IPS DF 19.7 (cell line): Measurements from ENCODE around the gene STIP1.

ENCODE experiments used
- DNase-seq: peaks from one replicate; pipeline ENCODE4 v3.0.0-alpha.2; 2013; ENCODE audit warnings: low read depth, low spot score

Gene STIP1

DNA sequence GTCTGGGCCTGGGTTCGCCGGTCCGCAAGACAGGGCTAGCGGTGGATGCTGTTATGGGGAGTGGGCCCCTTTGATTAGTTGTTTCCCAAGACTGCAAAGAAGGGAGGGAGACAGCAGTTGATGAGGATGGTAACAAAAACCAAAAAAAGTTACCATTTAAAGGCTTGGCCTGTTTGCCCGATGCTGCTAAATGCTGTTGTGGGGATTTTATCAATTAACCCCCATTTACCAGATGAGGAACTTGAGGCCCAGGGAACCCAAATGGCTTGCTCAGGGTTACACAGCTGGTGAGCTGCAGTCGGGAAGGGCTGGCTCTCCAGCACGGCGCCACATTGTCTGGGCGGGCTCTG, 36.7 kb downstream of the STIP1 start:
- no peak for DNase-seq

DNA sequence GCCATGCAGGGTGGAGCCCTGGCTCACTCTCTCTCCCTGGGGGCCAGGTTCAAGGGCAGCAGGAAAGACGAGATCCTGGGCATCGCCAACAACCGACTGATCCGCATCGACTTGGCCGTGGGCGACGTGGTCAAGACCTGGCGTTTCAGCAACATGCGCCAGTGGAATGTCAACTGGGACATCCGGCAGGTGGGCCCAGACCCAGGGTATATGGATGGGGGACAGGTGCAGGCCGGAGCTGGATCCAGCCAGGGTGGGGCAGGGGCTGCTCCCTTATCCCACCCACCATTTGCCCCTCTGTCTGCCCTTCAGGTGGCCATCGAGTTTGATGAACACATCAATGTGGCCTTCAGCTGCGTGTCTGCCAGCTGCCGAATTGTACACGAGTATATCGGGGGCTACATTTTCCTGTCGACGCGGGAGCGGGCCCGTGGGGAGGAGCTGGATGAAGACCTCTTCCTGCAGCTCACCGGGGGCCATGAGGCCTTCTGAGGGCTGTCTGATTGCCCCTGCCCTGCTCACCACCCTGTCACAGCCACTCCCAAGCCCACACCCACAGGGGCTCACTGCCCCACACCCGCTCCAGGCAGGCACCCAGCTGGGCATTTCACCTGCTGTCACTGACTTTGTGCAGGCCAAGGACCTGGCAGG, 37.2 kb downstream of the STIP1 start:
- no peak for DNase-seq

DNA sequence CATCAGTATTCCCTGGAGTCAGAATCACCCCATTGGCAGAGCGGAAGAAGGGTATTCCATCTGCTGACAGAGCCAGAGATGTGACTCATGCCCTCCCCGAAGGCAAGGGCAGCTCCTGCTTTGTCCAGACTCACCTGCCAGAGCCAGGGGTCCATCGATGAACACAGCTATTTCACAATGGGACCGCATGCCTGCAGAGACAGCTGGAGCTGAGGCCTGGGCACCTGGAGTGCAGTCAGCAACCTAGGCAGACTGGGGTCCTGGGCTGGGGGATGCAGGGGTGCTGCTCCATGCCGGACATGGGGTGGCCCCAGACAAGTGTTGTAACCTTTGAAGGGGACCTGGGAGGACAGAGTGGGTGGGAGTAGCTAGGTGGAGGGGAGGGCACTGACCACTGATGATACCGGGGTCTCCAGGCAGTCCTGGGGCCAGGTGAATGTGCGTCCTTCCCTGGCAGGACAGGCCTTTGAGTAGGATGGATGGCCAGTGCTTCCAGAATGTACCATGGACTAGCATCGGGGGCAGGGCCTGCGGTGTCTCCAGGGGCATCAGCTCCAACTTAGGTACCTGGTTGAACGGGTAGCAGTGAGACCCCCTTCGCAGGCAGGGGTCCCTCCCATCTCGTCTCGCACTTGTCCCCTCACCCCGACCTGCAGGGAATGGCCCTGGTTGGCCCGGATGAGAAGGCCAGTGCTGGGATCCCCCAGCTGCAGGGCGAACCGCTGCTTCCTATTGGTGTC, 38.4 kb downstream of the STIP1 start:
- DNase-seq, result no peak

DNA sequence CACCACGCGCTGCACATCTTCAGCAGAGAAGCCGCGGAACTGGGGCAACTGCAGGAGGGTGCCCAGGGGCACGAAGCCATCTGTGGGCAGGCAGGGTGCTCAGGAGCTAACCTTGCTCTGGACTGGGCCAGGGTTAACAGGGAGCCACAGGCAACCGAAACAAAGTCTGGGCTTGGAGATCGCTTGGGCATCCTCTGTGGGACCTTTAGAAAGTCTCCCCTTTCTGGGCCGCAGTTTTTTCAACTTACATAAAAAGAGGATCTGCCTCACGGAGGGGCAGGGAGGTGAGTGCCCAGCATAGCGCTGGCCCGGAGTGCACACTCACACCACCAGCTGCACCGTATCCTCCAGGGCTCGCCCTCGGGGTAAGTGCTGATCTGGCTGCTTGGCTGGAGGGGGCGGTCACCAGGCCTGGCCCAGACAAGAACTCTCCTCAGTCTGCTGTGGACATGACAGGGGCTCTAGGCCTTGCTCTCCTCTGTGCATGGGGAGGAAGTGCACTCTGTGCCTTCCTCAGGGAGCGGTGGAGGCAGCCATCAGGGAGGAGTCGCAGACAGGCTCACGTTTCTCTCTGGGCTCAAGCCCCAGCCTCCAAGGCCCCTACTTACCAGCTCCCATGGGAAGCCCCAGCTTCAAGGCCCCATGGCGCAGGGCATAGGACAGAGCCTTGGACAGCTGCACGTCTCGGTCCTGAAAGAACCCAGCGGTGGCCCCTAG, 39.1 kb downstream of the STIP1 start:
- no peak for DNase-seq

DNA sequence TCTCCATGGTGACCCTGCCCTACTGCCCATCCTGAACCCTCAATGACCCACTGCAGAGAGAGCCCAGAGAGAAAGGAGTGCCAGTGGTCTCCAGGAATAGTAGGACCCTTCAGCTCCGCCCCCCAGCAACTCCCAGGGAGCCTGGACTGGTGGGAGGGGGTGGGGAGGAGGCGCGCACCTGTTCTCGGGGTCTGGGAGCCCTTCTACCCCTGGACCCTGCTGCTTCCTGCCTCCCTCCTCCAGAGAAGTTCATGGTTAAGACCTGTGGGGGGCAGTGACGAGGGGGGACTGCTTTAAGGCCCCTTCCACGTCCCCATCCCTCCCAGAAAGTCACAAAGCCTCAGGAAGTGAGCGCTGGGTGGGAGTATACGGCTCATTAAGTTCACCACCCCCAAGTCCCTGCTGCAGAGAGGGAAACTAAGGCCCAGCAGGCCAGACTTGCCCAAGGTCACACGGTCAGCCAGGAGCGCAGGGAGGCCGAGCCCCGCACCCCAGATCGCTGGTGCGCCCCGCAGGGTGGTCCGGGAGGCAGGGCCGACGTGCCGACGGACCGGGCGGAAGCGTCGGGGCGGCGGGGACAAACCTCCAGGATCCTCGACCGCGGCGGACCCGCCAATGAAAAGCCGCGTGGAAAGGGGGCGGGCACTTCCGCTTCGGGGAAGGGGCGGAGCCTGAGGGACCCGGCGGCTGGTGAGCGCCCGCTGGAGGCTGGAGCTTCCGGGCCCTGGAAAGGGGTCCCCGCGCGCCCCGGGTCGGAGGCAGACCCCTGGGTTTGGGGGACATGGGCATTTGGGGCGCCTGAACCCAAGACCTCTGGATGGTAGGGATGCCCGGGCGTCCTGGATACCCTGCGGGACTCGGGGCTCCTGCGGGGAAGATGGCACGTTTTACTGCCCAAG, 39.9 kb downstream of the STIP1 start, which contains the start of the genes NUDT22 and TRPT1:
Gene NUDT22 (plus strand): TSS at position 667 of the 899 bp plus-strand sequence. CDS start 379 bp downstream, outside the sequence.
Gene TRPT1 (minus strand): TSS at position 579 of the 899 bp plus-strand sequence. CDS start 326 bp downstream, at position 253.
- DNase-seq, result no peak

DNA sequence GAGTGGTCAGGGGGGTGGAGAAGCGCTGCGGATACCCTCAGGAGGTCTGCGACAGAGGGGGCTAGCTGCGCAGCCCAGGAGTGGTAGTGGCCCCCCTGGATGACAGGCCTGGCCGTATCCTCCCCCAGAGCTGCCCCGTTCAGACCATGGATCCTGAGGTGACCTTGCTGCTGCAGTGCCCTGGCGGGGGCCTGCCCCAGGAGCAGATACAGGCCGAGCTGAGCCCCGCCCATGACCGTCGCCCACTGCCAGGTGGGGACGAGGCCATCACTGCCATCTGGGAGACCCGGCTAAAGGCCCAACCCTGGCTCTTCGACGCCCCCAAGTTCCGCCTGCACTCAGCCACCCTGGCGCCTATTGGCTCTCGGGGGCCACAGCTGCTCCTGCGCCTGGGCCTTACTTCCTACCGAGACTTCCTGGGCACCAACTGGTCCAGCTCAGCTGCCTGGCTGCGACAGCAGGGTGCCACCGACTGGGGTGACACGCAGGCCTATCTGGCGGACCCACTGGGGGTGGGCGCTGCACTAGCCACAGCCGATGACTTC, 40.6 kb downstream of the STIP1 start:
- DNase-seq, result no peak

DNA sequence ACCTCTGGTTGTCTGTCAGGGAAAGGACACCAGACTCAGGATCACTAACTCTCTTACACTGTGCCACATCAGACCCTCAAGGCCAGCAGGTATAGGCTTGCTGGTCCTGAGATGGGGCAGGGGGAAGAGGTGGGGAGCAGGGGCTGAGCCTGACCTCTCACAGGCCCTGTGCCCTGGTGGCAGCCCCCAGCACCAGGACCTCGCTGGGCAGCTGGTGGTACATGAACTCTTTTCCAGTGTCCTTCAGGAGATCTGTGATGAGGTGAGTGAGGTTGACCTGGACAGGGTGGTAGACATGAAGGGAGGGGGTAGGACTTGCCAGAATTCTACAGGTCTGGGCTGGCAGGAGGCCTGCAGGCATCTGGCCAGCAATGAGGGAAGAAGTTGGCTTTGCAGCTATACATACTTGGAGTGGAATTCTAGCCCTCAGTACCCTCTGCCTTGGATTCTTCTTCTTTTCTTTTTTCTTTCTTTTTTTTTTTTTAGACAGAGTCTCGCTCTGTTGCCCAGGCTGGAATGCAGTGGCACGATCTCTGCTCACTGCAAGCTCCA, 41.5 kb downstream of the STIP1 start:
- no peak for DNase-seq

DNA sequence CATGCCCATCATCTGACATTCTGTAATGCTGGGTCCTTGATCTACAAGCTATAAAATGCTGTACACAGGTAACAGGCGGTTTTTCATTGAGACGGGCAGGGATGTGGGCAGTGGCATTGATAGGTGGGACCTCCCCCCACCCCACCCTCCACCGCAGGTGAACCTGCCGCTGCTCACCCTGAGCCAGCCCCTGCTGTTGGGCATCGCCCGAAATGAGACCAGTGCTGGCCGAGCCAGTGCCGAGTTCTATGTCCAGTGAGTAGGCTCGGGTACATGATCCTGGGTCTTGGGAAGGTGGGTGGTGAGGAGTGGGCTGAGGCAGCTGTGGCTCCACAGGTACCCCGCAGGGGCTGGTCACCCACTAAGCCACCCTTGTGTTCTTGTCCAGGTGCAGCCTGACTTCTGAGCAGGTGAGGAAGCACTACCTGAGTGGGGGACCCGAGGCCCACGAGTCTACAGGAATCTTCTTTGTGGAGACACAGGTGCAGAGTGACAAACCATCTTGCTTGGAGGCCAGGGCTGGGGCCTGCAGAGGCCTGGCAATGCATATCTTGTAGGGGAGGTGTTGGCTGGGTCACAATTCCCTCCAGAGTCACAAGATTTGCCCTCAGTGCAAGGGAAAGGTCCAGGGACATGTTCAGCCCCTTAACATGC, 43.2 kb downstream of the STIP1 start:
- DNase-seq, result no peak

DNA sequence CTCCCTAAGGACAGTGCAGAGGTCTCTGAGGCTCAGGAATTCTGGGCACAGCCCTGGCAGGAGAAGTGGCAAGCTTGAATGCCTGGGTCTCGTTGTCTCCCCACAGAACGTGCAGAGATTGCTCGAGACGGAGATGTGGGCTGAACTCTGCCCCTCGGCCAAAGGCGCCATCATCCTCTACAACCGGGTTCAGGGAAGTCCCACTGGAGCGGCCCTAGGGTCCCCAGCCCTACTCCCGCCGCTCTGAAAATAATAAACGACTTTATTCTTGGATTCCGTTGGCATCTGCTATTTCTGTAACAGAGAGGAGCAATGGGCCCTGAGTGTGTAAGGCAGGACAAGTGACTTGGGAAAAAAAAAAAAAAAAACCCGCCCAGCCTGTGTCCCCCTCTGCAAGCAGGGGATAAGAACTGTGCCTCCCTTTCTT, 43.8 kb downstream of the STIP1 start:
- DNase-seq, result no peak

DNA sequence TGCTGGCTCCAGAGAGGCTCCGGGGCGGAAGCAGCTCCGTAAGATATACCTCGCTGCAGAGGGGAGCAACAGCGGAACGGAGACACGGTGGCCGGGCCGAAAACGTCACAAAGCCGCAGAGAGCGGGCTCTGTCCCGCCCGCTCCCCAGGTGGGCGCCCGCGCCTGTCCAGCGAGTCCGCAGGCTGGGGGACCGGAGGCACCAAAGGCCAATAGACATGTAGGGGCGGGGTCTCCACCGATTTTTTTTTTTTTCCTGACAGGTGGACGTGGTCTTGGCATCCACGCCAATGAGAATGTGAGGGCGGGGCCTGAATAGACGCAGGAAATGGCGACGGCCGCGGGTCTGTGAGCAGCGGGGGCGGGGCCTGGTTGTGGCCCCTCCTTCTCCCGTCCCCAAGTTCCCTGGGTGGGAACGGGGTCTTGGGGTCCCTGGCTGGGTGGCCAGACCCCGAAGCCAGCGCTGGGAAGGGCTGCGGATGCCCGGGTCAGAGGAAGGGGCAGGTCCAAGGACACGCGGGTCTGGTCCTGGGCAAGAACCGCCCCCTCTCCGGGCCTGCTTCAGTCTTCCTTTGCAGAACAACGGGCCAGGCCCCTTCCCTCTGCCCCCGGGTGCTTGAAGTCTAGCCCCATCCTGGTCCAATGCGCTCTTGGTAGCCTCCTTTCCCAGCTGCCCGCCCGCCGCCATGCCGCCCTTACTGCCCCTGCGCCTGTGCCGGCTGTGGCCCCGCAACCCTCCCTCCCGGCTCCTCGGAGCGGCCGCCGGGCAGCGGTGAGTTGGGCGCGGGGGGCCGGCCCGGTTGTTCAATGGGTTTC, 44.4 kb downstream of the STIP1 start, which contains the start of gene DNAJC4:
Gene DNAJC4 (plus strand): TSS at position 378 of the 814 bp plus-strand sequence. CDS start 307 bp downstream, at position 685.
- no peak for DNase-seq

DNA sequence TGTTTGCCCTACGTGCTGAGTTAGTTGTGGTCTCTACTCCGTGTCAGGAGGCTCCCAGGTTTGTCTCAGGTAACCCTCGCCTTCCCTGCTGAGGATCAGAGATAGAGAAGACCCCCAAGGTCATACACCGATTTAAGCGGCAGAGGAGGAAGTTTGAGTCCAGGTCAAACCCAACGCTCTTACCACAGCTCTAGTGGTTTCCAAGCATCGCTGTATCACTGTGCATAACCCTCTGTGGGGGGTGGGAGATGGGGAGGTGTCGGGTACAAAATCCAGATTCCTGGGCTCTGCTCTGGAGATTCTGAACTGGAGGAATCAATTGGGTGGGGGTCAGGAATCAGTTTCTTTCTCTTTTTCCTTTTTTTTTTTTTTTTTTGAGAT, 45.0 kb downstream of the STIP1 start:
- no peak for DNase-seq

DNA sequence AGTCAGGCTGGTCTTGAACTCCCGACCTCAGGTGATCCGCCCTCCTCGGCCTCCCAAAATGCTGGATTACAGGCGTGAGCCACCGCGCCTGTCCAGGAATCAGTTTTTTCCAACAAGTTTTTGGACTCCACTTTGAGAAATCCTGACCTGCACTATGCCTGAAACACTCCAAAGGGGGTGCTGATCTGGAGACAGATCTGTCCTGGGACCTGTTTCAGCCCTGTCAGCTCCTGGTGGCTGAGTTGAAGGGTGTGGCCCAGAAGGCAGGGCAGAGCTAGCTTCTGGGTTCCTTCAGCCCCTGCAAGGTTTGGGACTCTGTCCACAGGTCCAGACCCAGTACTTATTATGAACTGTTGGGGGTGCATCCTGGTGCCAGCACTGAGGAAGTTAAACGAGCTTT, 45.6 kb downstream of the STIP1 start:
- DNase-seq, result no peak

DNA sequence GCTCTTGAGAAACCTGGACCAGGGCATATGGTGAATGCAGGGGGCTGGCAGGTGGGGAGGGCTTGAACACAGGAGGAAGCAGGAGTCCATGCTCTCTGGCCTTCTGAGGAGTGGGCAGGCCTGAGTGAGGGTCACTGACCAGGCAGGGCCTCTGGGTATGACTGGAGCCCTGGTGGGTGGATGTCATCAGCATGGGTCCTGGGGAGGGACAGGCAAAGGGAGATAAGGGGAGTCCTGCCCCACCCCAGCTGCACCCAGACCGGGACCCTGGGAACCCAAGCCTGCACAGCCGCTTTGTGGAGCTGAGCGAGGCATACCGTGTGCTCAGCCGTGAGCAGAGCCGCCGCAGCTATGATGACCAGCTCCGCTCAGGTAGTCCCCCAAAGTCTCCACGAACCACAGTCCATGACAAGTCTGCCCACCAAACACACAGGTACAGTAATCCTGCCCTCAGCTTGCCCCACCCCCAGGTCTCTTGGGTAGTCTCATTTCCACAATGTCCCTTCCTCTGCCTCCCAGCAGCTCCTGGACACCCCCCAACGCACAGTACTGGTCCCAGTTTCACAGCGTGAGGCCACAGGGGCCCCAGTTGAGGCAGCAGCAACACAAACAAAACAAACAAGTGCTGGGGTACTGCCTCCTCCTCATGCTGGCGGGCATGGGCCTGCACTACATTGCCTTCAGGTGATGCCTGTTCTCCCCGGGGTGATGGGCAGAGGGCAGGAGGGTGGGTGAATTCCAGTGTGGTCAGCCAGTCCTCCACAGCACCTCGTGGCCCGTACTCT, 46.4 kb downstream of the STIP1 start:
- no peak for DNase-seq

DNA sequence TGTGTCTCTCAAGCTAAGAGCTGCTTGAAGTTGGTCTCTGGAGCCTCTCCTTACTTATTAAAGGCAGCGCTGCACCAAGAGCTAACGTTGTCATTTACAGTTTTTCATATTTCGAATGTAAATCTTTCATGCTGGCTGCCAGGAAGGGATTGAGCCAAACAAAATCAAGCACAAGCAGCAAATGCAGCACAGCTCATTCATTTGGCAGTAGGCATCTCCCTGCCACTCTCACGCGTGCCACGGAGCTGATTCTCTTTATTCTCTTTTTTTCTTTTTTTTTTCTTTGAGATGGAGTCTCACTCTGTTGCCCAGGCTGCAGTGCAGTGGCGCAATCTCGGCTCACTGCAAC, 47.0 kb downstream of the STIP1 start:
- no peak for DNase-seq

DNA sequence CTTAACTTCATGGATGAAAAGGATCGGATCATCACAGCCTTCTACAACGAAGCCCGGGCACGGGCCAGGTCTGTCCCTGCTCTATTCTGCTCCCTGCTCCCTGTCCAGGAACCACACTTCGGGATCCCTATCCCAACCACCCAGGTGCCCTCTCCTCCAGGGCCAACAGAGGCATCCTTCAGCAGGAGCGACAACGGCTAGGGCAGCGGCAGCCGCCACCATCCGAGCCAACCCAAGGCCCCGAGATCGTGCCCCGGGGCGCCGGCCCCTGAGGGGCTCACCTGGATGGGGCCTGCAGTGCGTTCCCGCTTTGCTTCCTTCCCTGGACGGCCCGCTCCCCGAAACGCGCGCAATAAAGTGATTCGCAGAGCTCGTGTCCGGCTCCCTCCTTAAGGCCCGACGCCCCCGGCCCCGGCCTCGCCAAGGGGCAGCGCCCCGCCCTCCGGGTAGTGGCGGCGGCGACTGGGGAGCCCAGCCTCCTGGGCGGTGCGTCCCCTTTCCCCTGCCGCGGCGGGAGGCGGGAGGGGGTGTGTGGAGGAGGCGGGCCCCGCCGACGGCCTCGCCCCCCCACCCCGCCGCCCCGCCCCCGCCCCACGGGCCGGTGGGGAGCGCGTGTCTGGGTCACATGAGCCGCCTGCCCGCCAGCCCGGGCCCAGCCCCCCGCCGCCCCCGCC, 48.1 kb downstream of the STIP1 start, which contains the start of gene VEGFB:
Gene VEGFB (plus strand): TSS at position 672 of the 674 bp plus-strand sequence. CDS start 250 bp downstream, outside the sequence.
- no peak for DNase-seq

DNA sequence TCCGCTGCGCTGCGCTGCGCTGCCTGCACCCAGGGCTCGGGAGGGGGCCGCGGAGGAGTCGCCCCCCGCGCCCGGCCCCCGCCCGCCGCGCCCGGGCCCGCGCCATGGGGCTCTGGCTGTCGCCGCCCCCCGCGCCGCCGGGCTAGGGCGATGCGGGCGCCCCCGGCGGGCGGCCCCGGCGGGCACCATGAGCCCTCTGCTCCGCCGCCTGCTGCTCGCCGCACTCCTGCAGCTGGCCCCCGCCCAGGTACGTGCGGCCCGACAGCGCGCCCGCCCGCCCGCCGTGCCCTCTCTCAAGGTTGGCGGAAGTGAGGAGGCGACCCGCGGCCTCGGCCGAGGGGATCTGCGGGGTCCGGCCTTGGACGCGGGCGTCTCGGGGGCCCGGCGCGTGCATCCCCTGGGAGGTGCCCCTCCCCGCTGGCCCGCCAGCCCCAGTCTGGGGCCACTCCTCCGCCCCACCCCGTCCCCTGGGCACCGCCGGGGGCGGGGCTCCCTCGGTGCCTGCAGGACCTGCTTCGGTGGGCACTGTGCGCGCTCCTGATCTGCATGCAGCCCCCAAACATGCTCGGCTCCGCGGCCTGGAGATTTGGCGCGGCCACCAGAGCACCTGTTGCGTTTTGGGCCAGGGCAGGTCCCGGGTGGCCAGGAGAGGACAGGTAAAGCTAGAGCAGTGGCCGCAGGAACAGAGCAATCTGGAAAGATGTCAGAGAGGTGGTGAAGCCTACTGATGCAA, 48.8 kb downstream of the STIP1 start:
- DNase-seq, result no peak

DNA sequence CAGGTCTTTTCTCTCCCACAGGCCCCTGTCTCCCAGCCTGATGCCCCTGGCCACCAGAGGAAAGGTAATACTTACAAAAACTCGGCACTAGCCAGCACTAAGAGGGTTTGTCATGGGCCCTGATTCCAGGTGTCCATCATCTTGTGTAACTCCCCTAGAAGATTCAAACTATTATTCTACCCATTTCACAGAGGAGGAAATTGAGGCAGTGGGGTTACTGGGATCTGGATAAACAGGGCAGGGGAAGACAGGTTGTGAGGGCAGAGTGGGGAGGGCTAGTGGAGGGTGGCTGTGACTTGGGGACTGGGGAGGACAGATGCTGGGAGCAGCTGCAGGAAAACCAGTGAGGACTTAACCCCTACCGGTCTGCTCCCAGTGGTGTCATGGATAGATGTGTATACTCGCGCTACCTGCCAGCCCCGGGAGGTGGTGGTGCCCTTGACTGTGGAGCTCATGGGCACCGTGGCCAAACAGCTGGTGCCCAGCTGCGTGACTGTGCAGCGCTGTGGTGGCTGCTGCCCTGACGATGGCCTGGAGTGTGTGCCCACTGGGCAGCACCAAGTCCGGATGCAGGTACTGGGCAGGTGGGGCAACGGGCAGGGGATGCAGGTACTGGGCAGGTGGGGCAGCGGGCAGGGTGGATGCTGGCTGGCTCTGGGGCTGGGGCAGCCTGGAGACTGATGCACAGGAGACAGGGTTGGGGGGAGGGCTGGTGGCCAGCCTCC, 49.6 kb downstream of the STIP1 start:
- DNase-seq, result no peak
